HCT116 (cell line): Measurements from ENCODE around the gene ZFAND5. TPM values are rescaled to one million over a fixed set of nuclear protein-coding genes. Genes with fewer than 3 reads are reported as not detected.

ENCODE experiments used
- ATAC-seq: fragments of 200-7000 bp; cut with Tn5 transposase; 2 replicates; pipeline ENCODE4 v1.9.1; 2020; ENCODE audit warnings: mild to moderate bottlenecking, moderate library complexity
- BruUV-seq: library from RNA; stranded (reverse); fragments of 400-500 nt; replicated peaks from 2 replicates; lab custom pipeline; 2021; lab: Mats Ljungman, UMichigan
- CTCF ChIA-PET: fragments of 300-600 bp; sonication (Branson Sonifier 250); formaldehyde crosslinking; loops from one replicate; lab custom pipeline; 2021; ENCODE audit warnings: antibody characterized with exemption; lab: Charles Lee
- POLR2A ChIA-PET: fragments of 300-600, 350-600 bp; sonication (Branson Sonifier 250); formaldehyde crosslinking; loops from one replicate; lab custom pipeline; 2021; ENCODE audit warnings: antibody characterized with exemption; lab: Charles Lee
- RAD21 ChIA-PET, 2 experiments: fragments of 300-600 bp; sonication (Branson Sonifier 250); formaldehyde crosslinking; loops; one replicate each; lab custom pipeline; 2023; ENCODE audit warnings: low total read pairs in 2 of 2; ENCODE audit not compliant: uncharacterized antibody in 2 of 2, unreplicated experiment in 2 of 2, low non-redundant PET in 1 of 2; lab: Charles Lee
- DNase-seq: peaks from one replicate; pipeline ENCODE4 v3.0.0-alpha.2; 2010; ENCODE audit warnings: low read depth, low spot score
- H2AFZ ChIP-seq: fragments of 200-600 bp; shearing (Covaris generic), sonication (generic); 2 replicates; pipeline ENCODE4 v1.6.1; 2017; ENCODE audit warnings: low read depth, mixed run types, mixed read lengths, antibody characterized with exemption, low read length; ENCODE audit not compliant: poor library complexity, severe bottlenecking
- H3K27ac ChIP-seq: 2 replicates; pipeline ENCODE4 v1.5.1; 2012; ENCODE audit warnings: low read depth, low read length
- H3K27me3 ChIP-seq: fragments of 200-600 bp; sonication (generic); 2 replicates; pipeline ENCODE4 v1.6.1; 2016; ENCODE audit warnings: mixed run types, low read length, mixed read lengths; ENCODE audit not compliant: insufficient read depth
- H3K36me3 ChIP-seq, 2 experiments: fragments of 200-500 bp in 1 of 2; fragments of 200-600 bp in 1 of 2; sonication (Bioruptor generic) in 1 of 2; sonication (generic) in 1 of 2; 2 replicates each; pipeline versions ENCODE4 v1.5.1 to v1.6.1; 2014 to 2016; ENCODE audit warnings: low read length in 2 of 2, inconsistent platforms in 1 of 2, mixed read lengths in 1 of 2, mixed run types in 1 of 2; ENCODE audit not compliant: insufficient read depth in 2 of 2, control insufficient read depth in 1 of 2
- H3K4me1 ChIP-seq, 2 experiments: fragments of 200-600 bp in 1 of 2; sonication (generic) in 1 of 2; 2 replicates each; pipeline versions ENCODE4 v1.5.1 to v1.6.1; 2012 to 2017; ENCODE audit warnings: low read length in 2 of 2, inconsistent platforms in 1 of 2, mild to moderate bottlenecking in 1 of 2, mixed read lengths in 1 of 2, mixed run types in 1 of 2, moderate library complexity in 1 of 2; ENCODE audit not compliant: insufficient read depth in 2 of 2, control insufficient read depth in 1 of 2
- H3K4me2 ChIP-seq: fragments of 200-600 bp; sonication (generic); 2 replicates; pipeline ENCODE4 v1.6.1; 2017; ENCODE audit warnings: mixed run types, low read length, mixed read lengths
- H3K4me3 ChIP-seq, 2 experiments: fragments of 200-600 bp in 1 of 2; sonication (generic) in 1 of 2; replicated peaks in 1 of 2; 2 replicates each; pipeline ENCODE4 v1.5.1; 2011 to 2016; ENCODE audit warnings: low read length in 2 of 2, control low read depth in 1 of 2, low read depth in 1 of 2, mild to moderate bottlenecking in 1 of 2, mixed read lengths in 1 of 2, mixed run types in 1 of 2
- H3K79me2 ChIP-seq: fragments of 200-600 bp; sonication (generic); 2 replicates; pipeline ENCODE4 v1.6.1; 2017; ENCODE audit warnings: mild to moderate bottlenecking, mixed run types, low read length, moderate library complexity, mixed read lengths; ENCODE audit not compliant: insufficient read depth
- H3K9ac ChIP-seq: fragments of 200-600 bp; sonication (generic); 2 replicates; pipeline ENCODE4 v1.6.1; 2016; ENCODE audit warnings: low read length, mixed read lengths
- H3K9me2 ChIP-seq: fragments of 200-600 bp; sonication (generic), shearing (Covaris generic); 2 replicates; pipeline ENCODE4 v1.6.1; 2017; ENCODE audit warnings: mixed run types, mild to moderate bottlenecking, moderate library complexity; ENCODE audit not compliant: insufficient read depth
- H3K9me3 ChIP-seq, 2 experiments: fragments of 200-500 bp in 1 of 2; fragments of 200-600 bp in 1 of 2; sonication (Bioruptor generic) in 1 of 2; sonication (generic) in 1 of 2; 2 replicates each; pipeline ENCODE4 v1.6.1; 2014 to 2017; ENCODE audit warnings: low read length in 2 of 2, mixed read lengths in 2 of 2, inconsistent platforms in 1 of 2, low read depth in 1 of 2, mild to moderate bottlenecking in 1 of 2, mixed run types in 1 of 2, moderate library complexity in 1 of 2; ENCODE audit not compliant: control insufficient read depth in 1 of 2, insufficient read depth in 1 of 2
- H4K20me1 ChIP-seq: fragments of 200-600 bp; sonication (generic), shearing (Covaris generic); 2 replicates; pipeline ENCODE4 v1.6.1; 2017; ENCODE audit warnings: mixed run types, mild to moderate bottlenecking, moderate library complexity; ENCODE audit not compliant: insufficient read depth
- ATF3 ChIP-seq: IDR thresholded peaks from 2 replicates; pipeline ENCODE4 v1.6.1; 2012
- CBX3 ChIP-seq: IDR thresholded peaks from 2 replicates; pipeline ENCODE4 v1.6.1; 2012; ENCODE audit warnings: low read depth
- CTCF ChIP-seq, 3 experiments: fragments of 200-600 bp in 1 of 3; sonication (generic) in 1 of 3; IDR thresholded peaks in 2 of 3; conservative IDR thresholded peaks in 1 of 3; 2 replicates each; pipeline ENCODE4 v1.5.1; 2012 to 2017; ENCODE audit warnings: low read depth in 2 of 3, low read length in 2 of 3, antibody characterized with exemption in 1 of 3, borderline replicate concordance in 1 of 3, control low read depth in 1 of 3, mild to moderate bottlenecking in 1 of 3, mixed read lengths in 1 of 3, mixed run types in 1 of 3, moderate library complexity in 1 of 3; ENCODE audit not compliant: insufficient read depth in 1 of 3
- EGR1 ChIP-seq: IDR thresholded peaks from 2 replicates; pipeline ENCODE4 v1.6.1; 2012; ENCODE audit warnings: low read depth
- ELF1 ChIP-seq: IDR thresholded peaks from 2 replicates; pipeline ENCODE4 v1.6.1; 2012; ENCODE audit warnings: low read depth, borderline replicate concordance
- EZH2 ChIP-seq: fragments of 200-600 bp; sonication (generic); IDR thresholded peaks from 2 replicates; pipeline ENCODE4 v1.6.1; 2017; ENCODE audit warnings: antibody characterized with exemption, mixed run types
- EZH2phosphoT487 ChIP-seq: fragments of 200-600 bp; IDR thresholded peaks from 2 replicates; pipeline ENCODE4 v1.6.1; 2018; ENCODE audit warnings: antibody characterized with exemption, borderline replicate concordance
- FOSL1 ChIP-seq: IDR thresholded peaks from 2 replicates; pipeline ENCODE4 v1.6.1; 2012; ENCODE audit warnings: low read depth
- JUND ChIP-seq: IDR thresholded peaks from 2 replicates; pipeline ENCODE4 v1.6.1; 2012
- POLR2A ChIP-seq: IDR thresholded peaks from 2 replicates; pipeline ENCODE4 v1.7.0; 2011; ENCODE audit warnings: borderline replicate concordance; ENCODE audit not compliant: insufficient read depth, insufficient read length; ENCODE audit errors: extremely low read depth
- POLR2AphosphoS5 ChIP-seq: IDR thresholded peaks from 2 replicates; pipeline ENCODE4 v1.6.1; 2011; ENCODE audit warnings: mild to moderate bottlenecking, low read depth, low read length, moderate library complexity
- RAD21 ChIP-seq: IDR thresholded peaks from 2 replicates; pipeline ENCODE4 v1.6.1; 2012; ENCODE audit warnings: low read depth, mild to moderate bottlenecking
- REST ChIP-seq: IDR thresholded peaks from 2 replicates; pipeline ENCODE4 v1.6.1; 2012; ENCODE audit warnings: low read depth
- SIN3A ChIP-seq: IDR thresholded peaks from 2 replicates; pipeline ENCODE4 v1.6.1; 2012; ENCODE audit warnings: low read depth
- SP1 ChIP-seq: IDR thresholded peaks from 2 replicates; pipeline ENCODE4 v1.6.1; 2012; ENCODE audit warnings: low read depth
- TCF7L2 ChIP-seq: IDR thresholded peaks from 2 replicates; pipeline ENCODE4 v1.7.0; 2011; ENCODE audit warnings: borderline replicate concordance, inconsistent platforms; ENCODE audit not compliant: insufficient read depth, insufficient read length; ENCODE audit errors: extremely low read depth
- YY1 ChIP-seq: IDR thresholded peaks from 2 replicates; pipeline ENCODE4 v1.6.1; 2011; ENCODE audit warnings: low read length, low read depth, moderate library complexity, mild to moderate bottlenecking; ENCODE audit not compliant: insufficient replicate concordance; ENCODE audit errors: extremely low read depth
- ZBTB33 ChIP-seq: IDR thresholded peaks from 2 replicates; pipeline ENCODE4 v1.6.1; 2011; ENCODE audit warnings: mild to moderate bottlenecking, low read length, moderate library complexity; ENCODE audit not compliant: insufficient replicate concordance; ENCODE audit errors: extremely low read depth
- ZFX ChIP-seq: fragments of 450-650 bp; IDR thresholded peaks from 2 replicates; pipeline ENCODE4 v1.6.1; 2017
- ZNF274 ChIP-seq: fragments of 200-500 bp; sonication (Bioruptor generic); IDR thresholded peaks from 2 replicates; pipeline ENCODE4 v1.6.1; 2014; ENCODE audit warnings: mild to moderate bottlenecking, low read depth, low read length, inconsistent platforms
- intact Hi-C: fragments of 100-400 bp; cut with micrococcal nuclease; formaldehyde crosslinking; loops from 2 replicates; pipeline ENCODE4 v1.10.0; 2022
- total RNA-seq: library from RNA; stranded (reverse); gene quantifications from one replicate; pipeline ENCODE4 v1.2.1, GENCODE V29; 2021; ENCODE audit not compliant: unreplicated experiment

The ZFAND5 gene
- total RNA-seq, 1 experiment from 2014 or later: 128 TPM

GRCh38 chr9:72407114-72407513 is 42.1 kb upstream of the ZFAND5 start (continued):
- no peak for TF ChIP-seq ELF1

- H3K9ac ChIP-seq: no peak overlapping the region
- RAD21 ChIA-PET: no interaction called here
- intact Hi-C loops: no loop called here
Observed at GRCh38 chr9:72402744-72403143, 37.7 kb upstream of the ZFAND5 start.

More at GRCh38 chr9:72402744-72403143, 37.7 kb upstream of the ZFAND5 start:
- H4K20me1 ChIP-seq: no peaks in the 10 kb centered on the region
- H3K79me2 ChIP-seq: no peaks in the 10 kb centered on the region
- no peaks in the 10 kb centered on the region for H3K36me3 ChIP-seq
- H3K4me2 ChIP-seq: no peak overlapping the region
- BruUV-seq: no TSS peak
- ChIA-PET CTCF (no interaction called here), POLR2A (no interaction called here)
- H3K4me1 ChIP-seq: no peaks in the 10 kb centered on the region
- H3K4me3 ChIP-seq: no peak overlapping the region
- no peak overlapping the region for H3K27ac ChIP-seq
- no peaks in the 10 kb centered on the region for H3K27me3 ChIP-seq
- H3K9me2 ChIP-seq: no peaks in the 10 kb centered on the region
- H3K9me3 ChIP-seq: no peaks in the 10 kb centered on the region
- TF ChIP-seq RAD21 (no peak), POLR2A (no peak), CBX3 (no peak), JUND (no peak), CTCF (IDR thresholded peaks at IDR 0.05 in 2 of 3, conservative IDR thresholded peaks at IDR 0.05 in 1 of 3; ENCODE audit: borderline replicate concordance in 1 of 3, insufficient read depth in 1 of 3, low read depth in 2 of 3, low read length in 2 of 3) (no peak), ZFX (no peak), EZH2phosphoT487 (no peak), REST (no peak), ZBTB33 (no peak), ATF3 (no peak), ZNF274 (no peak), ELF1 (no peak), FOSL1 (no peak), SIN3A (no peak), YY1 (no peak), EZH2 (no peak), TCF7L2 (no peak), EGR1 (no peak), POLR2AphosphoS5 (no peak), SP1 (no peak)
- TF ChIP-seq, all 23 proteins: peak for 0
- ATAC-seq: no peak
- no peak for DNase-seq
- H2AFZ ChIP-seq: no peak overlapping the region
